WTC11 (cell line): Measurements from ENCODE around the gene FBXO42. TPM values are rescaled to one million over a fixed set of nuclear protein-coding genes. Genes with fewer than 3 reads are reported as not detected.

Experiments
- ATAC-seq: fragments of 200-7000 bp; cut with Tn5 transposase; 2 replicates; pipeline ENCODE4 v1.10.0; 2021; ENCODE audit warnings: mild to moderate bottlenecking, moderate library complexity
- CTCF ChIA-PET: fragments of 300-600 bp; sonication (Branson Sonifier 250); formaldehyde crosslinking; loops from one replicate; lab custom pipeline; 2021; ENCODE audit warnings: antibody characterized with exemption; lab: Charles Lee
- POLR2A ChIA-PET: fragments of 350-600 bp; sonication (Branson Sonifier 250); formaldehyde crosslinking; loops from one replicate; lab custom pipeline; 2021; ENCODE audit warnings: antibody characterized with exemption; lab: Charles Lee
- DNase-seq: peaks from one replicate; pipeline ENCODE4 v3.0.0; 2021; ENCODE audit warnings: low spot score
- H3K27ac Mint-ChIP-seq: 2 replicates; pipeline ENCODE4 v1.8.0; 2021; ENCODE audit warnings: mixed read lengths
- H3K27me3 Mint-ChIP-seq: 2 replicates; pipeline ENCODE4 v1.8.0; 2021; ENCODE audit warnings: low read depth, mild to moderate bottlenecking, moderate library complexity, mixed read lengths
- H3K36me3 Mint-ChIP-seq: 2 replicates; pipeline ENCODE4 v1.8.0; 2021; ENCODE audit warnings: mixed read lengths
- H3K4me1 Mint-ChIP-seq: 2 replicates; pipeline ENCODE4 v1.8.0; 2022; ENCODE audit warnings: mixed read lengths
- H3K4me3 Mint-ChIP-seq: 2 replicates; pipeline ENCODE4 v1.8.0; 2021; ENCODE audit warnings: mild to moderate bottlenecking, moderate library complexity, mixed read lengths
- H3K9me3 Mint-ChIP-seq: 2 replicates; pipeline ENCODE4 v1.8.0; 2021; ENCODE audit warnings: mixed read lengths
- AFF4 ChIP-seq: sonication (generic); formaldehyde crosslinking; IDR thresholded peaks from 2 replicates; pipeline ENCODE4 v1.8.1; 2023; ENCODE audit warnings: mild to moderate bottlenecking, missing genetic modification reagents, borderline replicate concordance
- ATF1 ChIP-seq: sonication (generic); formaldehyde crosslinking; IDR thresholded peaks from 2 replicates; pipeline ENCODE4 v1.8.1; 2023; ENCODE audit warnings: mild to moderate bottlenecking, moderate library complexity, missing genetic modification reagents
- ERG ChIP-seq: fragments of 250-450 bp; sonication (Bioruptor Pico); IDR thresholded peaks from 2 replicates; pipeline ENCODE4 v1.8.0; 2021; ENCODE audit warnings: mild to moderate bottlenecking
- ESRRA ChIP-seq: sonication (generic); formaldehyde crosslinking; IDR thresholded peaks from 2 replicates; pipeline ENCODE4 v1.8.1; 2022; ENCODE audit warnings: mild to moderate bottlenecking, missing genetic modification reagents, borderline replicate concordance
- ETV6 ChIP-seq: sonication (generic); formaldehyde crosslinking; IDR thresholded peaks from 2 replicates; pipeline ENCODE4 v1.8.1; 2022; ENCODE audit warnings: mild to moderate bottlenecking, missing genetic modification reagents
- FOXJ3 ChIP-seq: sonication (generic); formaldehyde crosslinking; IDR thresholded peaks from 2 replicates; pipeline ENCODE4 v1.9.0; 2021; ENCODE audit warnings: missing genetic modification reagents, mild to moderate bottlenecking, borderline replicate concordance
- GTF2I ChIP-seq: fragments of 250-450 bp; sonication (Bioruptor Pico); conservative IDR thresholded peaks from 2 replicates; pipeline ENCODE4 v1.4.0; 2021; ENCODE audit warnings: mild to moderate bottlenecking
- MLX ChIP-seq: sonication (generic); formaldehyde crosslinking; IDR thresholded peaks from 2 replicates; pipeline ENCODE4 v1.8.1; 2023; ENCODE audit warnings: mild to moderate bottlenecking, missing genetic modification reagents, moderate library complexity
- MXD4 ChIP-seq: fragments of 250-450 bp; sonication (Bioruptor Pico); IDR thresholded peaks from 2 replicates; pipeline ENCODE4 v1.8.0; 2021; ENCODE audit warnings: mild to moderate bottlenecking, moderate library complexity, borderline replicate concordance
- NFATC4 ChIP-seq: fragments of 250-450 bp; sonication (Bioruptor Pico); IDR thresholded peaks from 2 replicates; pipeline ENCODE4 v1.9.0; 2021; ENCODE audit warnings: mild to moderate bottlenecking
- SP1 ChIP-seq: sonication (generic); formaldehyde crosslinking; conservative IDR thresholded peaks from 2 replicates; pipeline ENCODE4 v1.8.1; 2022; ENCODE audit warnings: missing genetic modification reagents
- TCF7 ChIP-seq: sonication (generic); formaldehyde crosslinking; IDR thresholded peaks from 2 replicates; pipeline ENCODE4 v1.8.0; 2022; ENCODE audit warnings: mild to moderate bottlenecking, low read depth, missing genetic modification reagents, moderate library complexity
- TEAD1 ChIP-seq: sonication (generic); formaldehyde crosslinking; IDR thresholded peaks from 2 replicates; pipeline ENCODE4 v1.8.0; 2022; ENCODE audit warnings: mild to moderate bottlenecking, missing genetic modification reagents
- ZBTB21 ChIP-seq: sonication (generic); formaldehyde crosslinking; IDR thresholded peaks from 2 replicates; pipeline ENCODE4 v1.8.1; 2023; ENCODE audit warnings: mild to moderate bottlenecking, missing genetic modification reagents, borderline replicate concordance
- ZNF263 ChIP-seq: sonication (generic); formaldehyde crosslinking; IDR thresholded peaks from 2 replicates; pipeline ENCODE4 v1.8.1; 2022; ENCODE audit warnings: low read depth, mild to moderate bottlenecking, moderate library complexity, missing genetic modification reagents
- total RNA-seq: library from RNA; stranded (reverse); gene quantifications from 3 replicates; pipeline ENCODE4 v1.2.3, GENCODE V29; 2021
- TF ChIP-seq, protein P1 (sequence below): sonication (generic); formaldehyde crosslinking; IDR thresholded peaks from 2 replicates; pipeline ENCODE4 v1.8.0; 2022; ENCODE audit warnings: mild to moderate bottlenecking, missing genetic modification reagents
- TF ChIP-seq, protein P2 (sequence below): sonication (generic); formaldehyde crosslinking; conservative IDR thresholded peaks from 2 replicates; pipeline ENCODE4 v1.8.1; 2023; ENCODE audit warnings: mild to moderate bottlenecking, low read depth, missing genetic modification reagents, moderate library complexity

Gene FBXO42
- total RNA-seq, 1 experiment from 2014 or later = 17.5 TPM

DNA sequence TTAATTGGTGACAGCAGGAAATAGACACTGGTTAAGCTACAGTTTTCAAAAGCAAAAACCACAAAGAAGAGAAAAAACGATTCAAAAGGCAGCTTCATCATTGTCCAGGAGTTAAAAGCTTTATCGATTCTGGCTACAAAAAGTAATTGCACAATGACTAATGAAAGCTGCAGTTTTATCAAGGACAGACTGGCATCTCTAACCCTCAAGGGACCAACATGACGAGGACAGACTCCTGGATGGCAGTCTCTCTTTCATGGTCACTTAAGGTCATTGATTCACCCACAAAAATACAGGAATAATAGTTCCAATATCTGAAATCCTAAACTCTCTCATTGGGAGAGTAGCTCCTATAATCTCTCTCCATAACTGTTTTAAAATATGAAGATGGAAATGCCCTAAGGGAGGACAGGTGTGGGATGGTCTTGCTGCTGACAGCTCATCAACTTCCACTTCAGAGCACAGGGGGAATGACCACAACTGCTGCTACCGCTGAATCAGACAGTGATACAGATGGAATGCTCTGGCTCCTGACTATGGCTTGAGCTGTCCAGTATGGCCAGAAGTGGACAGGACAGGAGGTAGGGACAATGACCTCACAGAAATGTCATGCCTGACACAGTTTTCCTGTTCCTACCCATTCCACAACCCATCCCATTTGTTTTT, 97.9 kb downstream of the FBXO42 start:
- Mint-ChIP-seq H3K27me3 (no peaks in the 10 kb centered on the region), H3K36me3 (peaks cover 20% of the 10 kb centered on the region), H3K9me3 (no peaks in the 10 kb centered on the region), H3K27ac (no peak overlapping the region), H3K4me3 (no peak overlapping the region), H3K4me1 (peaks cover 4% of the 10 kb centered on the region)
- DNase-seq = no peak
- CTCF ChIA-PET = interaction anchor here (1.0 kb wide), 1 partner anchor 10 kb away, joined by 3 read pairs; no protein-coding TSS in a partner anchor
- no peak for ATAC-seq
- TF ChIP-seq ATF1 (no peak), ZNF263 (no peak)
- POLR2A ChIA-PET = interaction anchor here (0.7 kb wide), 1 partner anchor 13 kb away, joined by 3 read pairs; no protein-coding TSS in a partner anchor

DNA sequence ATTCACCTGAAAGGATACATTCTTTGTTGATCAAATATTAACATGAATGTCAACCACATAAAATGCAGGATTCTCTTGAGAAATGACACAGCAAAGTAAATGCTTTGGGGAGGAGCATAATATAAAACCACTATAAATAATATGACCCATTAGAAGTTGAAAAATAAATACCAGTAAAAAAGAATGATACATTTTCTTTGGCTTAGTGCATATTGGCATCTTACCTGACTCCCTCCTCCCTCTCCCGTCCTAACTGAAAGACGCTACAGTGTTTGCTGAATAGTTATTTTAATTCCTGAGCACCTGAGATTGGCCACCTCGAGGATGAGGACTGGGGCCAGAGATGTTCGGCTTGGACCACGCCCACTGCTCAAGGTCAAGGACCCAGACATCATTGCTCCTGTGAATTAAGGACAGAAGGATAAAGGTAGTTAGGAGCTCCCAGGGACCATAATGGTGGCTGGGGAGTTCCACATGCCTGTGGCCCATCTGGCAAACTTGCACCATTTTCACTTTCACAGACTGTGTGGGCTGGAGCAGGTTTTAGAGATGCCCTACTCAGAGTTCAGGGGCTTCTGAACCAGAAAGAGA, 98.9 kb downstream of the FBXO42 start:
- Mint-ChIP-seq H3K27ac (no peak overlapping the region), H3K27me3 (no peaks in the 10 kb centered on the region), H3K36me3 (peaks cover 20% of the 10 kb centered on the region), H3K4me1 (peaks cover 4% of the 10 kb centered on the region), H3K9me3 (no peaks in the 10 kb centered on the region)
- DNase-seq (no peak), ATAC-seq (no peak)
- POLR2A ChIA-PET = no interaction called here
- TF ChIP-seq, protein P1, sequence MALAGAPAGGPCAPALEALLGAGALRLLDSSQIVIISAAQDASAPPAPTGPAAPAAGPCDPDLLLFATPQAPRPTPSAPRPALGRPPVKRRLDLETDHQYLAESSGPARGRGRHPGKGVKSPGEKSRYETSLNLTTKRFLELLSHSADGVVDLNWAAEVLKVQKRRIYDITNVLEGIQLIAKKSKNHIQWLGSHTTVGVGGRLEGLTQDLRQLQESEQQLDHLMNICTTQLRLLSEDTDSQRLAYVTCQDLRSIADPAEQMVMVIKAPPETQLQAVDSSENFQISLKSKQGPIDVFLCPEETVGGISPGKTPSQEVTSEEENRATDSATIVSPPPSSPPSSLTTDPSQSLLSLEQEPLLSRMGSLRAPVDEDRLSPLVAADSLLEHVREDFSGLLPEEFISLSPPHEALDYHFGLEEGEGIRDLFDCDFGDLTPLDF (CRISPR knock-in tag) = no peak
- no peak for TF ChIP-seq ZBTB21 (CRISPR knock-in tag)
- TF ChIP-seq TCF7 (CRISPR knock-in tag) = no peak
- TF ChIP-seq, protein P2, sequence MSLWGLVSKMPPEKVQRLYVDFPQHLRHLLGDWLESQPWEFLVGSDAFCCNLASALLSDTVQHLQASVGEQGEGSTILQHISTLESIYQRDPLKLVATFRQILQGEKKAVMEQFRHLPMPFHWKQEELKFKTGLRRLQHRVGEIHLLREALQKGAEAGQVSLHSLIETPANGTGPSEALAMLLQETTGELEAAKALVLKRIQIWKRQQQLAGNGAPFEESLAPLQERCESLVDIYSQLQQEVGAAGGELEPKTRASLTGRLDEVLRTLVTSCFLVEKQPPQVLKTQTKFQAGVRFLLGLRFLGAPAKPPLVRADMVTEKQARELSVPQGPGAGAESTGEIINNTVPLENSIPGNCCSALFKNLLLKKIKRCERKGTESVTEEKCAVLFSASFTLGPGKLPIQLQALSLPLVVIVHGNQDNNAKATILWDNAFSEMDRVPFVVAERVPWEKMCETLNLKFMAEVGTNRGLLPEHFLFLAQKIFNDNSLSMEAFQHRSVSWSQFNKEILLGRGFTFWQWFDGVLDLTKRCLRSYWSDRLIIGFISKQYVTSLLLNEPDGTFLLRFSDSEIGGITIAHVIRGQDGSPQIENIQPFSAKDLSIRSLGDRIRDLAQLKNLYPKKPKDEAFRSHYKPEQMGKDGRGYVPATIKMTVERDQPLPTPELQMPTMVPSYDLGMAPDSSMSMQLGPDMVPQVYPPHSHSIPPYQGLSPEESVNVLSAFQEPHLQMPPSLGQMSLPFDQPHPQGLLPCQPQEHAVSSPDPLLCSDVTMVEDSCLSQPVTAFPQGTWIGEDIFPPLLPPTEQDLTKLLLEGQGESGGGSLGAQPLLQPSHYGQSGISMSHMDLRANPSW (CRISPR knock-in tag) = no peak
- no peak for TF ChIP-seq ETV6 (CRISPR knock-in tag)
- TF ChIP-seq AFF4 (CRISPR knock-in tag) = no peak
- no peak for TF ChIP-seq TEAD1 (CRISPR knock-in tag)
- TF ChIP-seq GTF2I (CRISPR knock-in tag) = no peak
- no peak for TF ChIP-seq ERG (CRISPR knock-in tag)
- TF ChIP-seq MXD4 (CRISPR knock-in tag) = no peak
- no peak for TF ChIP-seq ESRRA (CRISPR knock-in tag)
- TF ChIP-seq FOXJ3 = no peak
- no peak for TF ChIP-seq ATF1
- TF ChIP-seq MLX = no peak
- no peak for TF ChIP-seq SP1
- TF ChIP-seq ZNF263 = no peak
- TF ChIP-seq NFATC4 (CRISPR knock-in tag) = no peak
- TF ChIP-seq, all 79 proteins: peak for 0
- CTCF ChIA-PET = interaction anchor here (1.0 kb wide), 1 partner anchor 9 kb away, joined by 3 read pairs; no protein-coding TSS in a partner anchor
- H3K4me3 Mint-ChIP-seq = no peak overlapping the region
